Measurements from ENCODE around the gene SPEM1. TPM values are rescaled to one million over a fixed set of nuclear protein-coding genes. Genes with fewer than 3 reads are reported as not detected.

Gene SPEM1
- total RNA-seq, 1 experiment from 2014 or later = 0.33 TPM

- peaks cover 13 to 17% of the 10 kb centered on the region in 2 experiments for H3K4me1 Mint-ChIP-seq
- Histone ChIP-seq H3K4ac (ENCODE audit: low read depth, low read length) (no peak overlapping the region), H4K5ac (ENCODE audit: insufficient read length, low read depth, low read length) (no peak overlapping the region), H2BK120ac (ENCODE audit: low read depth, low read length, poor library complexity, severe bottlenecking) (no peak overlapping the region), H3K9ac (ENCODE audit: extremely low read depth, insufficient read length, low read length) (no peak overlapping the region), H3K27me3 (ENCODE audit: insufficient read depth, low read length) (no peaks in the 10 kb centered on the region), H3K18ac (ENCODE audit: insufficient read length, low read depth, low read length) (no peak overlapping the region), H3K23ac (ENCODE audit: insufficient read length, low read depth, low read length) (no peak overlapping the region), H3K27ac (ENCODE audit: insufficient read length, low read depth, low read length) (no peak overlapping the region), H3K4me2 (ENCODE audit: insufficient read depth, insufficient read length, low read length) (no peak overlapping the region), H4K20me1 (ENCODE audit: control insufficient read depth, insufficient read depth, insufficient read length) (no peaks in the 10 kb centered on the region), H2AK5ac (ENCODE audit: insufficient read length, low read length) (no peak overlapping the region), H4K91ac (ENCODE audit: insufficient read length, low read depth, low read length) (no peak overlapping the region), H3K9me3 (ENCODE audit: control insufficient read depth, low read depth, low read length) (no peaks in the 10 kb centered on the region), H3K79me1 (ENCODE audit: insufficient read depth, low read depth, low read length, poor library complexity, severe bottlenecking) (no peaks in the 10 kb centered on the region), H2BK20ac (ENCODE audit: low read depth, low read length, poor library complexity, severe bottlenecking) (no peak overlapping the region), H4K8ac (replicated peaks; ENCODE audit: insufficient read length, low read depth, low read length) (no peak overlapping the region), H2AFZ (ENCODE audit: low read length) (no peak overlapping the region), H3K79me2 (ENCODE audit: insufficient read depth, low read length) (no peaks in the 10 kb centered on the region), H3K4me1 (ENCODE audit: insufficient read depth, low read length) (peaks cover 2% of the 10 kb centered on the region; the same call in 1 of the 2 replicates), H2BK12ac (ENCODE audit: insufficient read length, low read depth, low read length) (no peak overlapping the region), H3K56ac (ENCODE audit: insufficient read length, low read depth, low read length) (no peak overlapping the region), H3K23me2 (ENCODE audit: insufficient read length, low read depth, low read length, poor library complexity, severe bottlenecking) (peaks cover 11% of the 10 kb centered on the region), H3K14ac (ENCODE audit: insufficient read depth, low read length) (no peak overlapping the region), H3T11ph (ENCODE audit: low read length) (no peak overlapping the region), H2BK5ac (ENCODE audit: insufficient read length, low read length) (no peak overlapping the region), H2BK15ac (ENCODE audit: low read depth, low read length) (no peak overlapping the region)
- H3K4me3 Mint-ChIP-seq = peak overlapping the region in 1 of 2 experiments; percentile 23; a peak in 1 of 5 replicates
- no peak for DNase-seq
- WGBS (ENCODE audit: extremely low coverage, insufficient read length, low lambda C conversion rate) = no CpG with 5 or more reads among the region's 2 CpGs
- H3K27me3 Mint-ChIP-seq (ENCODE audit: low read depth) = peaks cover 2% of the 10 kb centered on the region
- no peak overlapping the region for H3K27ac Mint-ChIP-seq
- peaks cover 3 to 11% (median 4%) of the 10 kb centered on the region in 3 experiments; a peak in 5 of 7 replicates for H3K36me3 Mint-ChIP-seq (ENCODE audit: insufficient read depth in 1 of 3, low read depth in 3 of 3)
- H3K9me3 Mint-ChIP-seq = no peaks in the 10 kb centered on the region
- TF ChIP-seq, protein P1, sequence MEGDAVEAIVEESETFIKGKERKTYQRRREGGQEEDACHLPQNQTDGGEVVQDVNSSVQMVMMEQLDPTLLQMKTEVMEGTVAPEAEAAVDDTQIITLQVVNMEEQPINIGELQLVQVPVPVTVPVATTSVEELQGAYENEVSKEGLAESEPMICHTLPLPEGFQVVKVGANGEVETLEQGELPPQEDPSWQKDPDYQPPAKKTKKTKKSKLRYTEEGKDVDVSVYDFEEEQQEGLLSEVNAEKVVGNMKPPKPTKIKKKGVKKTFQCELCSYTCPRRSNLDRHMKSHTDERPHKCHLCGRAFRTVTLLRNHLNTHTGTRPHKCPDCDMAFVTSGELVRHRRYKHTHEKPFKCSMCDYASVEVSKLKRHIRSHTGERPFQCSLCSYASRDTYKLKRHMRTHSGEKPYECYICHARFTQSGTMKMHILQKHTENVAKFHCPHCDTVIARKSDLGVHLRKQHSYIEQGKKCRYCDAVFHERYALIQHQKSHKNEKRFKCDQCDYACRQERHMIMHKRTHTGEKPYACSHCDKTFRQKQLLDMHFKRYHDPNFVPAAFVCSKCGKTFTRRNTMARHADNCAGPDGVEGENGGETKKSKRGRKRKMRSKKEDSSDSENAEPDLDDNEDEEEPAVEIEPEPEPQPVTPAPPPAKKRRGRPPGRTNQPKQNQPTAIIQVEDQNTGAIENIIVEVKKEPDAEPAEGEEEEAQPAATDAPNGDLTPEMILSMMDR (conservative IDR thresholded peaks at IDR 0.05) = no peak
These were observed 21.5 kb upstream of the SPEM1 start for GRCh38 chr17:7398612-7399011.
